Activated CD4-positive, alpha-beta T cell treated with anti-CD3 and anti-CD28 coated beads for 36 hours (primary cell): ENCODE results near the gene PSAPL1. TPM values are rescaled to one million over a fixed set of nuclear protein-coding genes. Genes with fewer than 3 reads are reported as not detected.
"Not testable (repeated sequence)": the region's sequence is repeated elsewhere in the genome, so short reads cannot be mapped to it uniquely, and the experiment has no call there.

ENCODE experiments used
- ATAC-seq: fragments of 200-7000 bp; cut with Tn5 transposase; one replicate; pipeline ENCODE4 v1.10.0; 2021; ENCODE audit warnings: mild to moderate bottlenecking, moderate library complexity
- CTCF ChIA-PET: fragments of 350-600 bp; sonication (Branson Sonifier 250); formaldehyde crosslinking; loops from one replicate; lab custom pipeline; 2021; ENCODE audit warnings: antibody characterized with exemption; lab: Charles Lee
- POLR2A ChIA-PET: fragments of 350-600 bp; sonication (Branson Sonifier 250); formaldehyde crosslinking; loops from one replicate; lab custom pipeline; 2021; ENCODE audit warnings: antibody characterized with exemption, inconsistent platforms; lab: Charles Lee
- DNase-seq: peaks from one replicate; pipeline ENCODE4 v3.0.0-alpha.2; 2020
- H3K27ac Mint-ChIP-seq: one replicate; pipeline ENCODE4 v1.8.0; 2021; ENCODE audit warnings: mixed read lengths
- H3K27me3 Mint-ChIP-seq: one replicate; pipeline ENCODE4 v1.8.0; 2021; ENCODE audit warnings: mixed read lengths
- H3K36me3 Mint-ChIP-seq: one replicate; pipeline ENCODE4 v1.8.0; 2021; ENCODE audit warnings: low read depth, mixed read lengths
- H3K4me1 Mint-ChIP-seq: one replicate; pipeline ENCODE4 v1.8.0; 2021; ENCODE audit warnings: mixed read lengths
- H3K4me3 Mint-ChIP-seq: one replicate; pipeline ENCODE4 v1.8.0; 2021; ENCODE audit warnings: mild to moderate bottlenecking, moderate library complexity, mixed read lengths
- H3K9me3 Mint-ChIP-seq: one replicate; pipeline ENCODE4 v1.8.0; 2021; ENCODE audit warnings: low read depth, mixed read lengths
- intact Hi-C, 2 experiments: fragments of 100-400 bp; cut with DNase I in 1 of 2; cut with micrococcal nuclease in 1 of 2; formaldehyde crosslinking; loops; one replicate each; pipeline versions ENCODE4 v1.14.2 to v1.15.1; 2022 to 2024; cut with DNase I, micrococcal nuclease
- total RNA-seq, 2 experiments: library from RNA; stranded (reverse); gene quantifications; one replicate each; pipeline ENCODE4 v1.2.3, GENCODE V29; 2021

PSAPL1 gene
- total RNA-seq, 2 experiments from 2014 or later, result not detected

DNA sequence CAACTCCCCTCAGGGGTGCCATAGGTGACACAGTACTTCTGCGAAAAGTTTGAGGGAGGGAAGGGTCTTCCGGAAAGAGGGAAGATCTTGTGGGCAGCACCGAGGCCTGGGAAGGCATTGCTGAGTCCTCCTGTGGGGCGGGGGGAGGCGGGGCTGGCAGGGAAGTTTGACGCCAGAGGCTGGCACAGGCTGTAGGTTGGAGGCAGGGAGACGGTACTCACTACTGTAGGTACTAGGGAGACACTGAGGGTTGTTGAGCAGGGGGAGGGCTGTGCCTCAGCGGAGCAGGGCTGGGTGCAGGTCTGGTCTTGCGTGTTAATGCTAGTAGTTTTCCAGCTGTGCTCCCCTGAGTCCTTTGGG is 23.3 kb upstream of the PSAPL1 start:
- H3K36me3 Mint-ChIP-seq, result no peaks in the 10 kb centered on the region
- no peak for ATAC-seq
- CTCF ChIA-PET, result no interaction called here
- no peak overlapping the region for H3K4me3 Mint-ChIP-seq
- H3K4me1 Mint-ChIP-seq, result no peaks in the 10 kb centered on the region
- POLR2A ChIA-PET, result no interaction called here
- no peak for DNase-seq
- H3K27ac Mint-ChIP-seq, result no peak overlapping the region
- H3K9me3 Mint-ChIP-seq, result no peaks in the 10 kb centered on the region
- intact Hi-C loops, result no loop called here
- no peaks in the 10 kb centered on the region for H3K27me3 Mint-ChIP-seq

DNA sequence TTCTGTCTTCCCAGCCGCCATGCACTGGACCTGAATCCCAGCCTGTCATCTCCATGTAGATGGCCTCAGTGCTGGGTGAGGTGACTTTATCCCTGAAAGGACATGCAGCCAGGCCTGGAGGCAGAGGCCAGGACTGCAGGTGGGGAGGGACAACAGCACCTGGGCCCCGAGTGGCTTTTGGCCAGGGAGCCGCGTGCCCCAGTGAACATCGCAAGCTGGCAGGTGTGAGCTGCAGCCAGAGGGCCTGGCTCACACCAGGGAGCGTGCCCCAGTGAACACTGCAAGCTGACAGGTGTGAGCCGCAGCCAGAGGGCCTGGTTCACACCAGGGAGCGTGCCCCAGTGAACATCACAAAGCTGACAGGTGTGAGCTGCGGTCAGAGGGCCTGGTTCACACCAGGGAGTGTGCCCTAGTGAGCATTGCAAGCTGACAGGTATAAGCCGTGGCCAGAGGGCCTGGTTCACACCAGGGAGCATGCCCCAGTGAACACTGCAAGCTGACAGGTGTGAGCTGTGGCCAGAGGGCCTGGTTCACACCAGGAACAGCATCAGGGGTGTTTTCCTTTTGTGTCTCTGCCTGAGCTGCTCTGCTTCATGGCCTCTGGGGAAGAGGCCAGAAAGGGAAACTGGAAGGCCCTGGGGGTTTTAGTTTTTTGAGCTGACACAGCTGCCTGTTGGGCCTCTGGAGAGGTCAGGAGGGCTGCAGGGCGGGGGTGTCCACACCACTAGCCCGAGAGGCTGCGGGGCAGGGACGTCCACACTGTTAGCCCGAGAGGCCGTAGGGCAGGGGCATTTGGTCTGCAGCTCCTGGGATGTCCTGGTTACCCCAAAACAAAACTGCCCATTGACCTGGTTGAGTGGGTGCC is 22.7 kb upstream of the PSAPL1 start:
- DNase-seq (no peak), ATAC-seq (no peak)
- CTCF ChIA-PET, result no interaction called here
- Mint-ChIP-seq H3K36me3 (no peaks in the 10 kb centered on the region), H3K4me3 (no peak overlapping the region), H3K4me1 (no peaks in the 10 kb centered on the region), H3K27me3 (no peaks in the 10 kb centered on the region), H3K27ac (no peak overlapping the region), H3K9me3 (no peaks in the 10 kb centered on the region)
- intact Hi-C loops, result no loop called here
- POLR2A ChIA-PET, result no interaction called here

DNA sequence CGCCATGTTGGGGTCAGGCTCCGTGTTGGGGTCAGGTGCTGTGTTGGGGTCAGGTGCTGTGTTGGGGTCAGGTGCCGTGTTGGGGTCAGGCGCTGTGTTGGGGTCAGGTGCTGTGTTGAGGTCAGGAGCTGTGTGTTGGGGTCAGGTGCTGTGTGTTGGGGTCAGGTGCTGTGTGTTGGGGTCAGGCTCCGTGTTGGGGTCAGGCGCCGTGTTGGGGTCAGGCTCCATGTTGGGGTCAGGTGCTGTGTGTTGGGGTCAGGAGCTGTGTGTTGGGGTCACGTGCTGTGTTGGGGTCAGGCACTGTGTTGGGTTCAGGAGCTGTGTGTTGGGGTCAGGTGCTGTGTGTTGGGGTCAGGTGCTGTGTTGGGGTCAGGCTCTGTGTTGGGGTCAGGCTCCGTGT is 18.1 kb upstream of the PSAPL1 start:
- intact Hi-C loops, H3K4me3 Mint-ChIP-seq, DNase-seq, H3K27me3 Mint-ChIP-seq, H3K9me3 Mint-ChIP-seq, CTCF ChIA-PET, H3K36me3 Mint-ChIP-seq, H3K4me1 Mint-ChIP-seq, H3K27ac Mint-ChIP-seq, ATAC-seq: not testable (repeated sequence)
- POLR2A ChIA-PET, result interaction anchor here (0.7 kb wide), 1 partner anchor 34 kb away, joined by 5 read pairs; no protein-coding TSS in a partner anchor

DNA sequence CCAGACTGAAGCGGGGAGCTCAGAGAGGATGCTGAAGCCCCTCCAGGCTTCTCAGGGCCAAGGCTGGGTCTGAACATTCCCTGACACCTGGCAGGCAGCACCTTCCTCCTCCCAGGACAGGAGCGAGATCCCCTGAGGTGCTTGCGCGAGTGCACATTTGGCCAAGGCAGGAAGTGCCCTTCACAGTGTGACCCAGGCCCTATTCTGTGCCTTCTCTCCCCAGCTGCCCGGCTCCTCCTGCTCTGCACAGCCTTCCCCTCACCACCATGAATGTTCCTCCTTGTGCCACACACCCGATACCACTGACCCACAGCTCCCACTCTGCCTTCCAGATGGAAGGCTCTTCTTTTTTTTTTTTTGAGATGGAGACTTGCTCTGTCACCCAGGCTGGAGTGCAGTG is 17.1 kb upstream of the PSAPL1 start:
- no peaks in the 10 kb centered on the region for H3K36me3 Mint-ChIP-seq
- no peak overlapping the region for H3K4me3 Mint-ChIP-seq
- H3K4me1 Mint-ChIP-seq, result no peaks in the 10 kb centered on the region
- ChIA-PET CTCF (no interaction called here), POLR2A (no interaction called here)
- H3K27me3 Mint-ChIP-seq, result no peaks in the 10 kb centered on the region
- H3K27ac Mint-ChIP-seq, result no peak overlapping the region
- intact Hi-C loops, result no loop called here
- no peak for DNase-seq
- no peak for ATAC-seq
- H3K9me3 Mint-ChIP-seq, result no peaks in the 10 kb centered on the region

DNA sequence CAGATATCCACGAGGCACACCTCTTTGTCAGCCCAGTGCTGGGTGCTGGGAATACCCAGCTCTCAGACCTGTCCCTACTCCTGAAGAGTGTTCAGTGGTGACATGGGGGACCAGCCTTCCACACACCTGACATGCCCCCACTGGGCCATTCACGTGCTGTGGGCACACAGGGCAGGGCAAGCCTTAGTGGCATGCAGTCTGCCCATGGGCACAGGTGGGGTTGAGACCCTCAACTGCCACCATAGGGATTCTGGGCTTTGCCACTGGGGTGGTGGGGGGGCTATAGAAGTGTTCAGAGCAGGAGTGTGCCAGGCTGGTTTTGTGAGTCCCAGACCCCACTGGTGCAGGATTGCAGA is 16.7 kb upstream of the PSAPL1 start:
- ChIA-PET POLR2A (no interaction called here), CTCF (no interaction called here)
- H3K27ac Mint-ChIP-seq, result no peak overlapping the region
- H3K27me3 Mint-ChIP-seq, result no peaks in the 10 kb centered on the region
- no peaks in the 10 kb centered on the region for H3K36me3 Mint-ChIP-seq
- no peak overlapping the region for H3K4me3 Mint-ChIP-seq
- H3K9me3 Mint-ChIP-seq, result no peaks in the 10 kb centered on the region
- ATAC-seq (no peak), DNase-seq (no peak)
- intact Hi-C loops, result no loop called here
- no peaks in the 10 kb centered on the region for H3K4me1 Mint-ChIP-seq

DNA sequence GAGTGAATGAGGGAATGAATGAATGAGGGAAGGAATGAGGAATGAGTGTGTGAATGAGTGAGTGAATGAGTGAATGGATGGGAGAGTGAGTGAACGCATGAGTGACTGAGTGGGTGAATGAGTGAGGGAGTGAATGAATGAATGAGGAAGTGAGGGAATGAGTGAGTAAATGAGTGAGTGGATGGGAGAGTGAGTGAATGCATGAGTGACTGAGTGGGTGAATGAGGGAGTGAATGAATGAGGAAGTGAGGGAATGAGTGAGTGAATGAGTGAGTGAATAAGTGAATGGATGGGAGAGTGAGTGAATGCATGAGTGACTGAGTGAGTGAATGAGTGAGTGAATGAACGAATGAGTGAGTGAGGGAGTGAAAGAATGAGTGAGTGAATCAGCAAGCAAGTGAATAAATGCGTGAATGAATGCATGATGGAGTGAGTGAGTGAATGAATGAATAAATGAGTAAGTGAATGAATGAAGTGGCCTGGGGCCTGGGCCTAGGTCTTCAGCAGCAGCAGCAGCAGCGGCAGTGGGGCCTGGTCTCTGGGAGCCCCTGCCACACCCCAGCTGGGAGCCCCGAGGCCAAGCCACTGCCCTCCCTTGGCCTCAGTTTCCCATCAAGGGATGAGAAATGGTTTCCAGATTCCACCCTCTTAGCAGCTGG is 16.2 kb upstream of the PSAPL1 start:
- Mint-ChIP-seq H3K36me3 (no peaks in the 10 kb centered on the region), H3K9me3 (no peaks in the 10 kb centered on the region), H3K4me3 (no peak overlapping the region), H3K27ac (no peak overlapping the region), H3K27me3 (no peaks in the 10 kb centered on the region), H3K4me1 (no peaks in the 10 kb centered on the region)
- ATAC-seq (no peak), DNase-seq (no peak)
- intact Hi-C loops, result no loop called here
- POLR2A ChIA-PET, result no interaction called here
- CTCF ChIA-PET, result no interaction called here

DNA sequence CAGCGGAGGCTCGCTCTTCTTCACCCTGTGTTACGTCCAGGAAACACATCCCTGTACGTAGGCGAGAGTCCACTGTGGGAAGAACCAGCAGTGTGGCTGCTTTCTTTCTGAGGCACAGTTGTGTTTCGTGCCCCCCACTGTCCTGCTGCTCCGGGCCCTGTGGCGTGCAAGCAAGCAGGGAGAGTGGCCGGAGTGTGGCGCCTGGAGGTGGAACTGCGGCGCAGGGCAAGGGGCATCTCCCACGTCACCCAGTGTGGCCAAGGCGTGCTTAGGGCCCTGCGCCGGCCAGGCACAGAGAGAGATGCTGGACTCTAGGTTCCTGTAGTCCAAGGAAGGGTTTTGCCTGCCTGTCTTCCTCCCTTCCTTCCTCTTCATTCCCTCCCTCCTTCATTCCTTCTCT is 13.3 kb upstream of the PSAPL1 start:
- intact Hi-C loops, result no loop called here
- H3K4me3 Mint-ChIP-seq, result no peak overlapping the region
- H3K9me3 Mint-ChIP-seq, result no peaks in the 10 kb centered on the region
- no peak for DNase-seq
- H3K36me3 Mint-ChIP-seq, result no peaks in the 10 kb centered on the region
- ChIA-PET POLR2A (no interaction called here), CTCF (no interaction called here)
- ATAC-seq, result no peak
- H3K4me1 Mint-ChIP-seq, result no peaks in the 10 kb centered on the region
- no peak overlapping the region for H3K27ac Mint-ChIP-seq
- peaks cover 7% of the 10 kb centered on the region for H3K27me3 Mint-ChIP-seq

DNA sequence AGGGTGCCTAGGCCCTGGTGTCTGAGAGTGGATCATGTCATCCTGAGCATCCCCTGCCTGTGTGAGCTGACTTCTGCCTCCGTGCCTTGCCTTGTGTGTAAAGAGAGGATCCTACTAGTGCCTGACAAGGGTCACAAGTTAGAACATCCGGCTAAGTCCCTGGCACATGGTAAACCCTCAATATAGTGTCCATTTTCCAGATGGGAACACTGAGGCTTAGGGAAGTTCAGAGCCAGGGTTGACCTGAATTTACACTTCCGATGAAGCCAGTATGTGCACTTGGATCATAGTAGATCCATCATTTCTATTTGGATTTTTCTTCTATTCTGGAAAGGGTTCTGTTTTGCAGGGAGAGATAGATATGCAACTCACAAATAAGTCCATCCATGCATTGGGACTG is 12.5 kb upstream of the PSAPL1 start:
- no peak for DNase-seq
- intact Hi-C loops, result no loop called here
- Mint-ChIP-seq H3K9me3 (no peaks in the 10 kb centered on the region), H3K36me3 (no peaks in the 10 kb centered on the region), H3K27me3 (peaks cover 9% of the 10 kb centered on the region), H3K27ac (no peak overlapping the region), H3K4me3 (no peak overlapping the region), H3K4me1 (no peaks in the 10 kb centered on the region)
- CTCF ChIA-PET, result no interaction called here
- ATAC-seq, result no peak
- POLR2A ChIA-PET, result no interaction called here

DNA sequence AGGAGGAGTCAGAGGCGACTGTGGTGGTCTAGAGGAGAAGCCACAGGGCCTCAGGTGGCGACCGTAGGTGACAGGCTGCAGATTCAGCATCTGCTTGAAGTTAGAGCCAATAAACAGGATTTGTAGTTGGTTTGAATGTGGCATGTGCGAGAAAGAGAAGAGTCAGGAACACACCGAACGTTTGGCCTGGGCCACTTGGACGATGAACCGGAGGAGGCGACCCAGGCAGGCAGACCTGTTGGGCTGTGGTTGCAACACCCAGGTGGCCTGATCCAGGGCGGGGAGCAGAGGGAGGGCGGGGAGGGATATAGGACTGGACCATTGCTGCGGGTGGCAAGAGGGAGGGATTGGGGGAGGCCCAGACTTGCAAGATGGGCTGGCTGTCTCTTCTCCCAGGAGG is 10.0 kb upstream of the PSAPL1 start:
- ChIA-PET CTCF (no interaction called here), POLR2A (no interaction called here)
- ATAC-seq (no peak), DNase-seq (no peak)
- intact Hi-C loops, result no loop called here
- Mint-ChIP-seq H3K27ac (no peak overlapping the region), H3K36me3 (no peaks in the 10 kb centered on the region), H3K27me3 (peaks cover 9% of the 10 kb centered on the region), H3K4me1 (no peaks in the 10 kb centered on the region), H3K9me3 (no peaks in the 10 kb centered on the region), H3K4me3 (no peak overlapping the region)

DNA sequence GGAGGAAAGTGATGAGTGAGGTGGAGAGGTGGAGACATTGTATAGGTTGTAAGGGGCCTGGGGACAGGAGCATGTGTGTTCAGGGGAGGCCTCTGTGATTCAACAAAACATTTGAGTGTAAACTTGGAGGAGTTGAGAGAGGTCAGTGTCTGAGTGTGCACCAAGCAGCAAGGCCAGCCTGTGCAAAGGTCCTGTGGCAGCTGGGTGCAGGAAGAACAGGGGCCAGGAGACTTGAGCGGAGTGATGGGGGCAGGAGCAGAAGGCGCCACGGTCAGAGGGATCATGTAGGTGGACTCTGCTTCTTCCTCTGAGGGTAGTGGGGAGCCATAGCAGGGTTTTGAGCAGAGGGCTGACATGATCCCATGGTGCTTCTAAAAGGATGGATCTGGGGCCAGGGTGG is 9.6 kb upstream of the PSAPL1 start:
- Mint-ChIP-seq H3K4me1 (no peaks in the 10 kb centered on the region), H3K36me3 (no peaks in the 10 kb centered on the region), H3K27me3 (peaks cover 9% of the 10 kb centered on the region), H3K27ac (no peak overlapping the region), H3K9me3 (no peaks in the 10 kb centered on the region), H3K4me3 (no peak overlapping the region)
- ATAC-seq (no peak), DNase-seq (no peak)
- CTCF ChIA-PET, result no interaction called here
- POLR2A ChIA-PET, result no interaction called here
- intact Hi-C loops, result no loop called here

DNA sequence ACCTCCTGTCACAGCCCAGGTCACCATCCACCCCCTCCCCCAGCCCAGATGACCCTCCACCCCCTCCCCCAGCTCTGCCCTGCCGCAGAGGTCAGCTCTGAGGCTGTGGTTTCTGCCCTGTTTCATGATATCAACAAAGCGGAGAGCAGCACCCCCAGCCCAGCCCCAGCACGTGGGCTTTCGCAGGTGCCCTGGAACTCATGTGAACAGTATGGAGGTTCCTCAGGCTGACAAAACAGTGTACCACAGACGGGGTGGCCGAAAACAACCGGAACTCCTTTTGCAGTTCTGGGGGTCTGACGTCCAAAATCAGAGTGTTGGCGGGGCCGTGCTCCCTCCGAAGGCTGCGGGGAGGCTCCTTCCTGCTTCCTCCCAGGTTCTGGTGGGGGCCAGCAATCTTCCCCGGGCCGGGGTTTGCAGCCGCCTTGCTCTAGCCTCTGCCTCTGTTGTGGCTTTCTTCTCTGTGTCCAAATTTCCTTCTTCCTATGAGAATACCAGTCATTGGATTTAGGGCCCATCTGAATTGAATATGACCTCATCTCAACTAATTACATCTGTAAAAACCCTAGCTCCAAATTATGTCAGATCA is 7.9 kb upstream of the PSAPL1 start:
- DNase-seq (no peak), ATAC-seq (no peak)
- Mint-ChIP-seq H3K36me3 (no peaks in the 10 kb centered on the region), H3K9me3 (no peaks in the 10 kb centered on the region), H3K27ac (no peak overlapping the region), H3K27me3 (peaks cover 10% of the 10 kb centered on the region), H3K4me1 (no peaks in the 10 kb centered on the region), H3K4me3 (no peak overlapping the region)
- ChIA-PET CTCF (no interaction called here), POLR2A (no interaction called here)
- intact Hi-C loops, result no loop called here

DNA sequence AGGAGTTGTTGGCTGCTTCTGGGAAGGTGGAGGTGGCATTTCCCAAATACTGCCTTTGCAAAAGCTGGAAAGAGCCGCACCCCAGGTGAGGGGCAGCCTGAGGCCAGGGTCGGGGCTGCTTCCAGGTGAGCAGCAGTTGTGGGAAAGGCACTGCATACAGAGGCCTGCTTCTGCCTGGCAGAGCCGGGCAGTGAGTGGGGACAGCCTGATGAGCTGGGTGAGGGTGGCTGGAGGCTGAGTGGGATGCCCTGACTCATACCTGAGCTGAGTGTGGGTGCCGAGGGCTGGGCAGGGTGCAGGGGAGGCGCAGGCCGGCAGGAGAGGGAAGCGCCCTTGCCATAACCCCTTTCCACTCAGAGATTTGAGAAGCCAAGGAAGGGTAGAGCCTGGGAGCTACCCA is 6.5 kb upstream of the PSAPL1 start:
- no peak for ATAC-seq
- CTCF ChIA-PET, result no interaction called here
- no peak overlapping the region for H3K27ac Mint-ChIP-seq

More for the DNA sequence above, 6.5 kb upstream of the PSAPL1 start:
- no peaks in the 10 kb centered on the region for H3K36me3 Mint-ChIP-seq
- POLR2A ChIA-PET, result no interaction called here
- DNase-seq, result no peak
- H3K4me3 Mint-ChIP-seq, result no peak overlapping the region
- intact Hi-C loops, result no loop called here
- no peaks in the 10 kb centered on the region for H3K4me1 Mint-ChIP-seq
- peaks cover 11% of the 10 kb centered on the region for H3K27me3 Mint-ChIP-seq
- H3K9me3 Mint-ChIP-seq, result no peaks in the 10 kb centered on the region
